ENCODE measurements around the gene RNF149. TPM values are rescaled to one million over a fixed set of nuclear protein-coding genes. Genes with fewer than 3 reads are reported as not detected.
A peak's percentile ranks its signal among the peaks of the same experiment; 100 is the strongest.

The RNF149 gene
- total RNA-seq, 1 donor, result 73.1 TPM

- Histone ChIP-seq H3K79me2 (ENCODE audit: insufficient read depth, low read length) (no peaks in the 10 kb centered on the region), H3K9me3 (ENCODE audit: low read depth, low read length) (no peaks in the 10 kb centered on the region), H3K4me1 (ENCODE audit: insufficient read depth, low read length) (no peaks in the 10 kb centered on the region), H4K20me1 (ENCODE audit: insufficient read depth, low read length) (no peaks in the 10 kb centered on the region), H3K27me3 (ENCODE audit: insufficient read depth, low read length) (no peaks in the 10 kb centered on the region), H3K27ac (ENCODE audit: low read depth, low read length) (no peak overlapping the region), H3K36me3 (ENCODE audit: insufficient read depth, low read length) (no peaks in the 10 kb centered on the region), H2AFZ (ENCODE audit: low read length) (no peak overlapping the region), H3K4me2 (ENCODE audit: insufficient read depth, low read length) (no peak overlapping the region), H3K4me3 (ENCODE audit: insufficient read depth, low read length) (no peak overlapping the region)
- no peak for DNase-seq (ENCODE audit: insufficient read length, low spot score, missing footprints)
- TF ChIP-seq CTCF (IDR thresholded peaks at IDR 0.05; ENCODE audit: extremely low read depth, low read depth, low read length), result no peak
Observed at GRCh38 chr2:101231240-101231639, 77.3 kb downstream of the RNF149 start.

GRCh38 chr2:101230541-101231001 is 77.9 kb downstream of the RNF149 start:
- H4K20me1 ChIP-seq (ENCODE audit: insufficient read depth, low read length), result no peaks in the 10 kb centered on the region
- no peak overlapping the region for H3K4me3 ChIP-seq (ENCODE audit: insufficient read depth, low read length)
- no peak for TF ChIP-seq CTCF (IDR thresholded peaks at IDR 0.05; ENCODE audit: extremely low read depth, low read depth, low read length)
- no peaks in the 10 kb centered on the region for H3K4me1 ChIP-seq (ENCODE audit: insufficient read depth, low read length)
- no peaks in the 10 kb centered on the region for H3K36me3 ChIP-seq (ENCODE audit: insufficient read depth, low read length)
- no peak overlapping the region for H3K27ac ChIP-seq (ENCODE audit: low read depth, low read length)
- no peak for DNase-seq (ENCODE audit: insufficient read length, low spot score, missing footprints)
- no peaks in the 10 kb centered on the region for H3K79me2 ChIP-seq (ENCODE audit: insufficient read depth, low read length)
- no peak overlapping the region for H3K4me2 ChIP-seq (ENCODE audit: insufficient read depth, low read length)
- no peaks in the 10 kb centered on the region for H3K9me3 ChIP-seq (ENCODE audit: low read depth, low read length)
- no peaks in the 10 kb centered on the region for H3K27me3 ChIP-seq (ENCODE audit: insufficient read depth, low read length)
- H2AFZ ChIP-seq (ENCODE audit: low read length), result no peak overlapping the region

Small RNA genes within 50 kb of the gene (small RNA-seq; reads per million reads assigned to genes)
- gene MIR5696 (0.37 reads per million), gene SNORD89 (8.8 reads per million, percentile 91 among the genes with 10 or more reads in this experiment)

Other genes with a start within 250 kb of the RNF149 start
- gene TBC1D8, start 157.3 kb downstream of the RNF149 start, total RNA-seq, result 13.4 and 13.8 TPM in 2 replicates
- gene CNOT11, start 55.8 kb downstream of the RNF149 start, total RNA-seq, result 43.4 and 45.1 TPM in 2 replicates
- gene CREG2, start 78.8 kb upstream of the RNF149 start, total RNA-seq, result 0.29 and 0.36 TPM in 2 replicates
- 7.6 and 10.0 TPM in 2 replicates for gene RFX8, start 166.4 kb upstream of the RNF149 start, total RNA-seq

All from osteoblast (primary cell).